Psoas muscle (tissue), 8 donors: ENCODE measurements around the gene TMOD1. TPM values are rescaled to one million over a fixed set of nuclear protein-coding genes. Genes with fewer than 3 reads are reported as not detected.

Source experiments
- ATAC-seq, 4 donors: fragments of 200-7000 bp; cut with Tn5 transposase; one replicate each; pipeline ENCODE4 v1.9.1; 2020; ENCODE audit warnings: moderate library complexity in 3 of 4, mild to moderate bottlenecking in 2 of 4
- DNase-seq, 2 donors: peaks; one replicate each; pipeline ENCODE4 v3.0.0-alpha.2; 2020
- H3K27ac ChIP-seq: fragments of 200-600 bp; one replicate; pipeline ENCODE4 v1.8.0; 2022
- H3K27me3 ChIP-seq, 3 donors: fragments of 200-600 bp in 1 of 3; one replicate each; pipeline versions ENCODE4 v1.6.1 to v1.8.0; 2013 to 2022; ENCODE audit warnings: low read length in 2 of 3, mild to moderate bottlenecking in 2 of 3, moderate library complexity in 1 of 3; ENCODE audit not compliant: insufficient read depth in 3 of 3
- H3K36me3 ChIP-seq, 2 donors: fragments of 200-600 bp in 1 of 2; one replicate each; pipeline versions ENCODE4 v1.6.1 to v1.8.0; 2013 to 2022; ENCODE audit warnings: low read depth in 1 of 2, mild to moderate bottlenecking in 1 of 2, moderate library complexity in 1 of 2; ENCODE audit not compliant: insufficient read depth in 1 of 2
- H3K4me1 ChIP-seq: fragments of 200-600 bp; one replicate; pipeline ENCODE4 v1.8.0; 2022
- H3K4me3 ChIP-seq: fragments of 200-600 bp; one replicate; pipeline ENCODE4 v1.8.0; 2022; ENCODE audit warnings: mild to moderate bottlenecking
- H3K9me3 ChIP-seq: fragments of 200-600 bp; one replicate; pipeline ENCODE4 v1.8.0; 2022
- CTCF ChIP-seq: fragments of 200-600 bp; IDR thresholded peaks from one replicate; pipeline ENCODE4 v1.8.0; 2022; ENCODE audit warnings: antibody characterized with exemption
- WGBS, 3 donors: extraction: QIAGEN DNeasy Blood & Tissue Kit; methylation state at CpG; one replicate each; pipeline versions ENCODE4 v1.1.6 to v1.1.7; 2013; 5-methylcytosine and 5-hydroxymethylcytosine counted together
- intact Hi-C, 2 donors: fragments of 100-400 bp; cut with DNase I; formaldehyde crosslinking; loops; one replicate each; pipeline versions ENCODE4 v1.11.0 to v1.14.2; 2022
- polyA plus RNA-seq, 3 donors: library from polyadenylated mRNA; stranded (reverse); fragments of 200-250 nt; gene quantifications; one replicate each; pipeline ENCODE4 v1.2.3, GENCODE V29; 2013
- total RNA-seq, 4 donors: library from RNA; stranded (reverse); fragmentation: NEBNext Ultra II Directional in 2 of 4; extraction: Animal tissue kit (Norgen Biotek cat#: 25700) in 2 of 4; gene quantifications; one replicate each; pipeline versions ENCODE4 v1.2.1 to v1.2.4, GENCODE V29; 2021 to 2023
- donor health status: healthy with polysubstance abuse.
- donor health status: DM: no; HTN: no; CAD: no; lungs with moderate emphysema.
- donor health status: Bipolar disorder and iron deficiency.
- donor health status: healthy.
- donor health status: DM: yes; HTN: yes; CAD: no.
- donor health status: DM: no; HTN: no; CAD: no.
- donor health status: DM: no; HTN: no; CAD: no.
- donor health status: DM: yes; HTN: yes; CAD: no.

TMOD1 gene
- total and polyA plus RNA-seq, 7 donors = 65.4 to 286 (median 156) TPM

- ATAC-seq = no peak
Measured at GRCh38 chr9:97521576-97522333, 20.3 kb downstream of the TMOD1 start.

GRCh38 chr9:97524424-97524823 is 23.0 kb downstream of the TMOD1 start:
- DNase-seq (no peak), ATAC-seq (no peak)
- H3K4me3 ChIP-seq = no peak overlapping the region
- H3K4me1 ChIP-seq = peaks cover 96% of the 10 kb centered on the region
- TF ChIP-seq CTCF = no peak
- H3K27me3 ChIP-seq = no peaks in the 10 kb centered on the region
- intact Hi-C loops = loop anchor here in 1 of 2 donors (5.0 kb wide), 1 partner anchor 33 kb away; no protein-coding TSS in a partner anchor
- H3K9me3 ChIP-seq = no peaks in the 10 kb centered on the region
- peaks cover 0 to 38% of the 10 kb centered on the region in 2 donors for H3K36me3 ChIP-seq
- H3K27ac ChIP-seq = peak overlapping the region; percentile 90
- WGBS, 3 donors = 60 to 81% (median 60%) methylated on average over 4 of the region's 4 CpGs

More at GRCh38 chr9:97521576-97522333, 20.3 kb downstream of the TMOD1 start:
- Histone ChIP-seq H3K9me3 (no peaks in the 10 kb centered on the region), H3K4me3 (no peak overlapping the region), H3K4me1 (peaks cover 93% of the 10 kb centered on the region), H3K27me3 (no peaks in the 10 kb centered on the region), H3K36me3 (peaks cover 0 to 28% of the 10 kb centered on the region in 2 donors), H3K27ac (peak overlapping the region; percentile 88)
- DNase-seq = no peak
- intact Hi-C loops = loop anchor here in 1 of 2 donors (5.0 kb wide), 1 partner anchor 36 kb away; no protein-coding TSS in a partner anchor
- 39 to 67% (median 41%) methylated on average over 10 of the region's 10 CpGs for WGBS, 3 donors
- no peak for TF ChIP-seq CTCF

- no peaks in the 10 kb centered on the region for H3K9me3 ChIP-seq
- H3K27me3 ChIP-seq = no peaks in the 10 kb centered on the region
- DNase-seq = no peak
- peaks cover 95% of the 10 kb centered on the region for H3K4me1 ChIP-seq
- no peak overlapping the region for H3K4me3 ChIP-seq
- TF ChIP-seq CTCF = no peak
- intact Hi-C loops = no loop called here
- H3K36me3 ChIP-seq = peaks cover 0 to 28% of the 10 kb centered on the region in 2 donors
- 21 to 45% (median 33%) methylated on average over 2 of the region's 2 CpGs for WGBS, 3 donors
- peak overlapping the region; percentile 90 for H3K27ac ChIP-seq
- peak; percentile 73 to 76 (median 75) for ATAC-seq
Measured at GRCh38 chr9:97525451-97525850, 24.0 kb downstream of the TMOD1 start.

- intact Hi-C loops = no loop called here
- ATAC-seq = no peak
- WGBS, 3 donors = 75 to 83% (median 78%) methylated on average over 7 of the region's 7 CpGs
Measured at GRCh38 chr9:97526895-97527575, 25.6 kb downstream of the TMOD1 start.

More at GRCh38 chr9:97526895-97527575, 25.6 kb downstream of the TMOD1 start:
- H3K9me3 ChIP-seq = no peaks in the 10 kb centered on the region
- peaks cover 87% of the 10 kb centered on the region for H3K4me1 ChIP-seq
- peaks cover 0 to 28% of the 10 kb centered on the region in 2 donors for H3K36me3 ChIP-seq
- no peak for DNase-seq
- no peaks in the 10 kb centered on the region for H3K27me3 ChIP-seq
- peak overlapping the region; percentile 90 for H3K27ac ChIP-seq
- no peak for TF ChIP-seq CTCF
- H3K4me3 ChIP-seq = no peak overlapping the region
